ENCODE results near the gene LPAR6. TPM values are rescaled to one million over a fixed set of nuclear protein-coding genes. Genes with fewer than 3 reads are reported as not detected.

LPAR6 gene
- total RNA-seq, 2 experiments from 2014 or later = 8.8 TPM

DNA sequence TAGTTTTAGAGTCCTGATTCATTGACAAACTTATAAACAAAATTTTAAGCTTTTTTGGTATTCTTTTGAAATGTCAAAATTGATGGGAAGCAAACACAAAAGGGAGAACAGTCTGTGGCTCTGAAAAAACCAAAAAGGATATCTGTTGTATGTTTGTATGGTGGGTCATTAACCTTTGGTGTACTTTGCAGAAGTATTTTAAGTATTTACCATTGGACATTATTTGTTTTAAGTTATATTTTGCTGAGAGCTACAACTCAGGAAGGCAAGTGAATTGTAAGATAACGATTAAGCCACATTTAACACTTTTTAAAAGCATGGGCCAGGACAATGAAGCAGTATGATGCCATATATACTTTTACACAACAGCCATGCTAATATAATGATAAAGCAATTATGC, 15.2 kb downstream of the LPAR6 start:
- Mint-ChIP-seq H3K4me1 (ENCODE audit: low read depth) (peaks cover 39% of the 10 kb centered on the region), H3K4me3 (no peak overlapping the region), H3K27ac (no peak overlapping the region), H3K27me3 (no peaks in the 10 kb centered on the region), H3K9me3 (peaks cover 19% of the 10 kb centered on the region), H3K36me3 (peaks cover 34% of the 10 kb centered on the region)
- no peak for DNase-seq
- intact Hi-C loops (cut with micrococcal nuclease) = no loop called here
- ChIA-PET POLR2A (no interaction called here), CTCF (interaction anchor here (1.0 to 1.5 kb wide), 3 partner anchors 63 to 183 kb away, joined by 3 to 5 read pairs (median 3); no protein-coding TSS in a partner anchor)

DNA sequence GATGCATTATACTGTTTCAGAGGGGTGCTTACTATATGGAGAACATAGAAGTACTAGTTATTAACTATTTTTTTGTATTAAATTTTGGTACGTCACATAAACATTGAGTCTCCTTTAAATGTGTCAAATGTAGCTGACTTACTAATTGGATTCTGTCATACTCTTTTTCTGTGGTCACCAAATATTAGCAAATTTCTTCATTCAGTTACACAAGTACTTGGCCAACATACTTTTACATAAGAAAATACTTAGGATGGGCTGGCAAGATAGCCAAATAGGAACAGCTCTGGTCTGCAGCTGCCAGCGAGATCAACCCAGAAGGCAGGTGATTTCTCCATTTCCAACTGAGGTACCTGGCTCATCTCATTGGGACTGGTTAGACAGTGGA, 19.2 kb downstream of the LPAR6 start:
- ChIA-PET CTCF (no interaction called here), POLR2A (no interaction called here)
- intact Hi-C loops (cut with micrococcal nuclease) = no loop called here
- Mint-ChIP-seq H3K4me1 (ENCODE audit: low read depth) (peaks cover 13% of the 10 kb centered on the region), H3K27ac (no peak overlapping the region), H3K27me3 (no peaks in the 10 kb centered on the region), H3K9me3 (peaks cover 33% of the 10 kb centered on the region), H3K36me3 (peaks cover 49% of the 10 kb centered on the region), H3K4me3 (no peak overlapping the region)
- DNase-seq = no peak

GRCh38 chr13:48393030-48393697, 19.7 kb downstream of the LPAR6 start:
- POLR2A ChIA-PET = no interaction called here
- DNase-seq = no peak
- CTCF ChIA-PET = no interaction called here
- Mint-ChIP-seq H3K36me3 (peaks cover 49% of the 10 kb centered on the region), H3K4me3 (no peak overlapping the region), H3K4me1 (ENCODE audit: low read depth) (peaks cover 8% of the 10 kb centered on the region), H3K9me3 (peaks cover 33% of the 10 kb centered on the region), H3K27ac (no peak overlapping the region), H3K27me3 (no peaks in the 10 kb centered on the region)
- intact Hi-C loops (cut with micrococcal nuclease) = no loop called here

DNA sequence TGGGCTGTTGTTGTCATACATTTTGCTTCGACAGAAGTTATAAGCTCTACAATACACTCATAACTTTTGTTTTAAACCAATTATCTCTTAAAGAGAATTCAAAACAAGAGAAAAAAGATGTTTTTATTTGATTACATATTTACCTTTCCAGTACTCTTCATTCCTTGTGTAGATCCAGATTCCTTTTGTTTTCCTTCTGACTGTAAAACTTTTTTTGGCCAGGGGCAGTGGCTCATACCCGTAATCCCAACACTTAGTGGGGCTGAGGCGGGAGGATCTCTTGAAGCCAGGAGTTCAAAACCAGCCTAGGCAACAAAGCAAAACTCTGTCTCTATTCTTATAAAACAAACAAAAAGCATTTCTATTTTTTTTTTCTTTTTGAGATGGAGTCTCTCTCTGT, 21.7 kb downstream of the LPAR6 start:
- H3K27me3 Mint-ChIP-seq = no peaks in the 10 kb centered on the region
- peaks cover 48% of the 10 kb centered on the region for H3K36me3 Mint-ChIP-seq
- H3K27ac Mint-ChIP-seq = no peak overlapping the region
- intact Hi-C loops (cut with micrococcal nuclease) = no loop called here
- POLR2A ChIA-PET = no interaction called here
- no peak for DNase-seq
- CTCF ChIA-PET = no interaction called here
- peaks cover 4% of the 10 kb centered on the region for H3K4me1 Mint-ChIP-seq (ENCODE audit: low read depth)
- peaks cover 22% of the 10 kb centered on the region for H3K9me3 Mint-ChIP-seq
- no peak overlapping the region for H3K4me3 Mint-ChIP-seq

GRCh38 chr13:48386816-48387215, 26.1 kb downstream of the LPAR6 start:
- H3K4me3 Mint-ChIP-seq = no peak overlapping the region
- no peaks in the 10 kb centered on the region for H3K27me3 Mint-ChIP-seq
- H3K36me3 Mint-ChIP-seq = peaks cover 25% of the 10 kb centered on the region
- CTCF ChIA-PET = no interaction called here
- peaks cover 4% of the 10 kb centered on the region for H3K4me1 Mint-ChIP-seq (ENCODE audit: low read depth)
- intact Hi-C loops (cut with micrococcal nuclease) = no loop called here
- POLR2A ChIA-PET = no interaction called here
- H3K27ac Mint-ChIP-seq = no peak overlapping the region
- DNase-seq = no peak
- H3K9me3 Mint-ChIP-seq = peaks cover 5% of the 10 kb centered on the region

DNA sequence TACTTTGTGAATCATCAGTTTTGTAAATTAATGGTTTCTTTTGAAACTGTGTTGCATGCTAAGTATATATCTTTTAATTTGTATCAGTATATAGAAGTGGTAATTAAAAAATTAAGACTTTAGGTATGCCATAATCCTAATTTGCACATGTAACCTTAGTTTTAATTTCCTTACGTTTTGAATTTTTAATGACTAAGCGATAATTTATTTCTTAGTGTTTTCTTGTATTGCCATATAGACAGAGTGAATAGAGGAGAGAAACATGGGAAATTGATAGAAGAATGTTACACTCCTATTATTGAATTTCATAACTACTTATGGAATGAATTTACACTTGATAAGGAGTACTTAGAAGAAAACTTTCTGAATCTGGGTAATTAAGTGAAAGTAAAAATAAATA, 29.5 kb downstream of the LPAR6 start:
- no peaks in the 10 kb centered on the region for H3K4me1 Mint-ChIP-seq (ENCODE audit: low read depth)
- no peak overlapping the region for H3K4me3 Mint-ChIP-seq
- peaks cover 31% of the 10 kb centered on the region for H3K36me3 Mint-ChIP-seq
- H3K27me3 Mint-ChIP-seq = no peaks in the 10 kb centered on the region
- POLR2A ChIA-PET = no interaction called here
- no peaks in the 10 kb centered on the region for H3K9me3 Mint-ChIP-seq
- CTCF ChIA-PET = no interaction called here
- no peak overlapping the region for H3K27ac Mint-ChIP-seq
- intact Hi-C loops (cut with micrococcal nuclease) = no loop called here
- DNase-seq = no peak

DNA sequence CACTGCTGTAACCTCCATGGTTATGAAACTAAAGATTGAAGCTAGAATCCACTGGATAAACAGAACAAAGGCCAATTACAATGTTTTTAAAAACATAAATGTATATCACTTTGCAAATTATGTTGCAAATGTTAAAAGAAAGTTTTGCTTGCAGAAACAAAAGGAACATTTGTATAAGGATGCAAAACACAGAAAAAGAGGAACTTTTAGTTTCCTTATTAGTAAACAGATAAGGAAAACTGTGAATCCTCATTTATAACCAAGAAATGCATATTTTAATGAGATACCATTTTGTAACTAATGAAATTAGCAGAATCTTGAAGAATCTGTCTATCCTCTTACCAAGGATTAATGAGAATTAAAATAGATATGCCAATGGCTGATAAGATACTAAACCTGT, 32.3 kb downstream of the LPAR6 start:
- Mint-ChIP-seq H3K36me3 (peaks cover 35% of the 10 kb centered on the region), H3K27me3 (no peaks in the 10 kb centered on the region), H3K27ac (no peak overlapping the region), H3K4me3 (no peak overlapping the region), H3K4me1 (ENCODE audit: low read depth) (no peaks in the 10 kb centered on the region), H3K9me3 (no peaks in the 10 kb centered on the region)
- no peak for DNase-seq
- POLR2A ChIA-PET = interaction anchor here (0.6 kb wide), 1 partner anchor 47 kb away, joined by 3 read pairs; no protein-coding TSS in a partner anchor
- CTCF ChIA-PET = no interaction called here
- intact Hi-C loops (cut with micrococcal nuclease) = no loop called here

- H3K4me1 Mint-ChIP-seq (ENCODE audit: low read depth) = no peaks in the 10 kb centered on the region
- no peak overlapping the region for H3K27ac Mint-ChIP-seq
- H3K27me3 Mint-ChIP-seq = no peaks in the 10 kb centered on the region
- H3K36me3 Mint-ChIP-seq = peaks cover 42% of the 10 kb centered on the region
- ChIA-PET POLR2A (no interaction called here), CTCF (interaction anchor here (0.9 kb wide), 1 partner anchor 44 kb away, joined by 3 read pairs; no protein-coding TSS in a partner anchor)
- no peak overlapping the region for H3K4me3 Mint-ChIP-seq
- DNase-seq = no peak
- intact Hi-C loops (cut with micrococcal nuclease) = no loop called here
- peaks cover 4% of the 10 kb centered on the region for H3K9me3 Mint-ChIP-seq
Measured at GRCh38 chr13:48377857-48378256, 35.1 kb downstream of the LPAR6 start.

DNA sequence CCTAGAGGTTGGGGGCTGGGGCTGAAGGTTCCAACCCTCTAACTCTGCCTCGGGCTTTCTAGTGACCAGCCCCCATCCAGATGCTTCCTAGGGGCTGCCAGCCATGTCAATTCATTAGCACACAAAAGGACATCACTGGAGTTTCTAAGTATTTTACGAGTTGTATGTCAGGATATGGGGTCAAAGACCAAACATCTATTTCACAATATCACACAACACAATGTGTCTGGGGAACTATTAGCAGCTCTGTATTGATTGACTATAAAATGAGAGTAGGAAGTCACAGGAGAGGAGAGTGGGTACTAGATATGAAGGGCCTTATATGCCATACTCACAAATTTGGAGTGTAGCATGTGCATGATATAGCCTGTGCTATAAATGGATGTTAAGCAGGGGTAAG, 42.1 kb downstream of the LPAR6 start:
- ChIA-PET POLR2A (no interaction called here), CTCF (no interaction called here)
- no peak for DNase-seq
- H3K4me3 Mint-ChIP-seq = no peak overlapping the region
- H3K27me3 Mint-ChIP-seq = no peaks in the 10 kb centered on the region
- no peaks in the 10 kb centered on the region for H3K4me1 Mint-ChIP-seq (ENCODE audit: low read depth)
- peaks cover 4% of the 10 kb centered on the region for H3K9me3 Mint-ChIP-seq
- H3K27ac Mint-ChIP-seq = no peak overlapping the region
- intact Hi-C loops (cut with micrococcal nuclease) = no loop called here
- peaks cover 24% of the 10 kb centered on the region for H3K36me3 Mint-ChIP-seq

DNA sequence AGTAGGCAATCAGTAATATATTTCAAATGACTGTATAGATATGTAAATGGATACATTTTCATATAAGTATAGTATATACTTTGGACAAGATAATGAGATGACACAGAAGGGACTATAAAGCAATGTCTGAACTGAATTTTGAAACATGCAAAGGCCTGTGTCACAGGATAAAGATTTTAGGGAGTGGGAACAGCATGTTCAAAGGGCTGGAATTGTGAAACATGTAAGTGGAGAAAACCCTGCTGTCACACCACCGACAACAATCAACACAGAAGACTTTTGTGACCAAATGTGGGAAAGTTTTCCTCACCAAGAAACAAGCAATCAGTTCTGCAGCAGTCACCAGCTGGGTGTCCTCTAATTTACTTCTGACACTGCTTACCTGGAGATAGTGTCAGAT, 42.9 kb downstream of the LPAR6 start:
- POLR2A ChIA-PET = no interaction called here
- Mint-ChIP-seq H3K27ac (no peak overlapping the region), H3K27me3 (no peaks in the 10 kb centered on the region), H3K36me3 (peaks cover 22% of the 10 kb centered on the region), H3K4me3 (no peak overlapping the region), H3K4me1 (ENCODE audit: low read depth) (no peaks in the 10 kb centered on the region), H3K9me3 (peaks cover 3% of the 10 kb centered on the region)
- CTCF ChIA-PET = no interaction called here
- intact Hi-C loops (cut with micrococcal nuclease) = no loop called here
- no peak for DNase-seq

Other genes with a start within 250 kb of the LPAR6 start
- 10 to 100 TPM; 87.6 to 92.6 TPM for gene ITM2B, start 179.9 kb downstream of the LPAR6 start, total RNA-seq
- 10 to 100 TPM; 26.5 to 28.8 TPM for gene RB1, start 109.4 kb downstream of the LPAR6 start, total RNA-seq
- 1 to 10 TPM; 1.5 to 1.8 TPM for gene RCBTB2, start 120.0 kb upstream of the LPAR6 start, total RNA-seq
- 1 to 10 TPM; 2.1 to 2.4 TPM for gene CYSLTR2, start 240.8 kb upstream of the LPAR6 start, total RNA-seq

All from activated CD4-positive, alpha-beta memory T cell treated with anti-CD3 and anti-CD28 coated beads for 36 hours (primary cell).